Ecto neural progenitor cell (in vitro differentiated cells): ENCODE data around the gene OCEL1.

Source experiments
- DNase-seq: peaks from one replicate; pipeline ENCODE4 v3.0.0-alpha.2; 2018; ENCODE audit warnings: low spot score

The OCEL1 gene

DNA sequence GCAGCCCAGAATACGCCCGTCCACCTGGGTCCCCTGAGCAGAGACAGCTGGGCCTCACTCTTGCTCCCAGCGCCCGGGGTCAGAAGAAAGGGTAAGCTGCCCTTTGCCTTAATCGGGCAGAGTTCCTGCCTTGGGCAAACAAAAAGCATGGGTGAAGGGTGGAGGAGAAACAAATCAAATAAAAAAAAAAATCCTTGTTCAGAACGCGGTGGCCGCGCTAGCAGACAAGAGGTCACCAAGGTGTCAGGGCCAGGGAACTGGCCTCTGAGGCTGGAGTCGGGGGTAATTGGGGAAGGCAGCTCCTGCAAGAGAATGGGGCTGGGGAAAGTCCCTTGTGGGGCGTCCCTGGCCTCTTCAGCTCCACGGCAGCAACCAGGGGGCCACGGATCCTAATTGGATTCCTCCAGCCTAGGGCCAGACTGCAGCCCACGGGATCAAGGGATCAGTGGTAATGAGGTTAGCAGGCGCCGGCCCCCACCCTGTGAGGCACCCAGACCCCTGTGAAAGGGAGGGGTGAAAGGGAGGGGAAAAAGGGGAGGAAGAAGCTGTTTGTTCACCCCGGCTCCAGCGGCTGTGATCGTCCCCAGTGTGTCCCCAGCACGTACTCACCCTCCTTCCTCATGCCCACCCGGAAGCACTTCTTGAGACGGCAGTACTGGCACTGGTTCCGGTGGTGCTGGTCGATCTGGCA, 14.2 kb downstream of the OCEL1 start:
- no peak for DNase-seq

DNA sequence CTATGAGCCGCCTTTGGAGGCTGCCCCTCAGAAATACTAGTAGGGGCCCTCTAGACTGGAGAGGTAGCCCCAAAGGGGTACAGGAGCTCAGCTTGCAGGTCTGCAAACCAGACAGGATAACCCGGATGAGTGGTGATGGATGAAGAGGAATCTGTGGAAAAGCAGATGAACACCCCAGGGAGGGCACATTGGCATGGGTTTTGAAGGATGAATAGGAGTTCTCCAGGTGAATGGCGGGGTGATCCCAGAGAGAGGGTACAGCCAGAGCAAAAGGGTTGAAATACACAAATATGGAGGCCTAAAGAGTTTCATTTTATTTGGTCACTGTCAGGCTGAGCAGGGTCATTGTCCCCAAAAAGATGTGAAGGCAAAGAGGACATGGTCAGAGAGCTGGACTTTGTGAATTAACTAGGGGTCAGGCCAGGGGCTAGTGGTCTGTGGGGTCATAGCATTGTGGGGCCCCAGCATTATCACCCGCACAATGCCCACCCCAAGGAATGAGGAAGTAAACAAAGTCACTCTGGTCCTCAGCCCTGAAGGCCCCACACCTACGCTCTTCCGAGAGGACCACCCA, 14.9 kb downstream of the OCEL1 start:
- DNase-seq = no peak

DNA sequence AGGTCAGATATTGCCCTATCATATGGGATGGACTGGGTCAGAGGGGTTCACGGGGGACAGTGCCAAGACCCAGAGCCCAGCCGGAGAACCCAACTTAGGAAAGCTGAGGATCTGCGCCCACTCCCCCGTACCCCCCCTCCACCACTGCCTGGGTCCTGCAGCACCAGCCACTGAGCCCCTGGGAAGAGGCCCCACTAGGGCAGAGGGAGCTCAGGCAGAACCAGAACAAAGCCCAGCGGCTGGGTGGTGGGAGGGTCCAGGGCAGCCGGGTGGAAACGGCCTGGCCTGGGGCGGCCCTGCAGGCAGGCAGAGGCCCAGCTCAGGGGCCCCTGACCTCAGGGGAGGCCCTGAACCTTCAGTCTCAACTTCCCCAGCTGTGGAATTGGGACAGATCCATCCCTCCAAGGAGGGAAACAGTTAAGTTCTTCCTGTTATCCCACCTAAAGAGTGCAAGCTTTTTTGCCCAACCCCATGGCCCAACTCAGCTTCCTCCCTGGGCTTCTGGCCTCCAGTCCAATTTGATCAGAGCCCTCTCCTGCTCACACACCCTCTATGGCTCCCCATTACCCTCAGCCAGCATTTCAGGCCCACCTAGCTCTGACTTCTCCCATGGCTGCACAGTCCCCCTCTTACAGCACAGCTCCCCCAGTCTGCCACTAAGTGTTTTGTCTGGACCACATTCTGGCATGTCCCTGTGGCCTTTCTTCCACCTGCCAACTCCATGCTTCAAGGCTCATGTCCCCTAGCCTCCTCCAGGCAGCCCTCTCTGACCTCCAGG, 16.6 kb downstream of the OCEL1 start:
- DNase-seq = no peak

DNA sequence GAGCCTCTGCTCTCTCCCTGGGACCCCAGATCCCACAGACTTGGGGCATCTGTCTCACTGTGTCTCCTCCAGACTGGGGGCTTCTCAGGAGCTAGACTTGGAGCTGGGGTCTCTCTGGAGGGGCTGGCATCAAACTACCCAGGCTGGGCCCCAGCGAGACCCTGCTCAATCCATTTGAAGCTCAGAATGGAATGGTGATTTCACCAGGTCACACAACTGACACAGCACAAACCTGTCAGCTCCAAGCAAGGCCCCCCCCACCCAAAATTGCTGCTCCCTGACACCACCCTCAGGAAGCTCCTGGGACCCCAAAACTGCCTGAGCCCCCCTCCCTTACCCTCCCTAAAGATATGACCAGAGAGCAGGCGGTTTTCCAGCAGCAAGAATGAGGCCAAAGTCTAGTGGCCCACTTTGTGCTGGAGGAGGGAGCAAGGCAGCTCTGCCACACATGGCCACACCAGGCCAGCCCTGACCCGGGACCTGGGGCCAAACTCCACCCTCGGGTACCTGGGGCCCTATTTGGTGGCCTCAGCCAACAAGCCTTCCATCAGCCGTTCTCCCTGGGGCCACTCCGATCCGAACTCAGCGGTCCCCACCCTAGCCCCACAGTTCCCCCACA, 17.3 kb downstream of the OCEL1 start:
- no peak for DNase-seq

DNA sequence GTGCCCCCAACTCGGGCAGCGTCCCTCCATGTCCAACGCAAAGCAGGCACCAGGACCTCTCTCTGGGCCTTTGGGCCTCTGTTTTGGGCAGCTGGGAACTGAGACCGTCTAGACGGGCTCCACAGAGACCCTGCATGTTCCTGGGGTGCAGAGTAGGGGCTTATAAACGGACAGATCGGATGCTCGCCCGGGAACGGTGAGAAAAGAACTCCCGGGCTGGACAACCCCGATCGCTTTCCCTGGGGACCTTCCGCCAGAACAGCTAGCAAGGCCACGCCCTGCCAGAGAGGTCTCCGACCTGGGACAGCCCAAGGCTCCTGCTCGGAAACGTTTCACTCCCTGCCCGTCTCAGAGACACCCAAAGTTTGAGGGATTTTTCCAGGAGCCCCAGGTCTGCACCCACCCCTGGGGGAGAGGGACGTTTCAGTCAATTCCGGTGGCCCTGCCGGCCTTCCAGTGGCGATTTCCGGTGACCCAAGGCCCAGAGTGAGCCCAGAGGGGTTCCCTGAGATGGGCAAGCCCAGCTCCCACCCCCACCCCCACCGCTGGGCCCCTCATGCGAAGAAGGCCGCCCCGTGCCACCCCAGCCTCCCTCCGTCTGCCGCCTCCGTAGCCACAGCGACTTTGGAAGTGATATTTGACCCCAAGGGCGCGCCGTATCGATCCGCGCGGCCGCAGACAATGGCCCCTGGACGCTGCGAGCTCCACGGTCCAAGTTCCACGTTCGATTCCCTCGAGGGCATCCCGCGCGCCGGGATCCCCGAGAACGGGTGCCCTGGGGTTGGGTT, 18.0 kb downstream of the OCEL1 start:
- DNase-seq = peak; percentile 71

DNA sequence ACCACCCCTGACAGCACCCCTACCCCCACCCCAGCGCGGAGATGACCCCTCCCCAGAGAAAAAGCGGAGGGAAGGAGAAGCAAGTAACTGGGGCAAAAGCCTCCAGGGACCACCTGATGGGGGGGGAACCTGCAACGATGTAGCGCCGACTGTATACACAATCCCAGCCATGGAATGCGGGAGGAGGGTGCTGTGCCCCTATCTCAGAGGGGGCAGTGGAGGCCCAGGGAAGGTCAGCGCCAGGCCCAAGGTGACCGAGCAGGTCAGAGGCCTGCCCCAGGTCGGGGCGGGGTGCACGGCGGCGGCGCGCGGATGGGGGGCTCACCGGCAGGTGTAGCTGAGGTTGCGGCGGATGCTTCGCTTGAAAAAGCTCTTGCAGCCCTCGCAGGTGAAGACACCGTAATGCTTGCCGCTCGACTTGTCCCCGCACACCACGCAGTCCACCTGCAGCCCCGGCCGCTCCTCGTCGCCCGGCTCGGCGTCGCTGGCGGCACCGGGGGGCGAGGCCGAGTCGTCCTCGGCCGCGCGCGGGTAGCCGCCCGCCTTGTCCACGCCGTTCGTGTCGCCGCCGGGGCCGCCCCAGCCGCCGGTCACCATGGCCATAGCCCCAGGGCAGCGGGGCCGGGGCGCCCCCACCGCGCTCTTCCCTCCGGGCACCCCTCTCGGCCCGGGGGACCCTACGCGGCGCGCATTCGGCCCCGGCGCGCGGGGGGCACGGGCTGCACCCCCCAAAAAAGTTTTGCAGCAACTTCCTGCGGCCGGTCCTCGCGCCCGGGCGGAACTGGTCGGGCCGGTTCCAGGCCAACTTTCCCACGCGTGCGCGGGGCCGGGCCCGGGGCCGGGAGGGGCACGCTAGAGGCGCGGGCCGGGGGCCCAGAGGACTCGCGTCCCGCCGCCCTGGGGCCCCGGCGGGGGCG, 18.9 kb downstream of the OCEL1 start:
- no peak for DNase-seq

DNA sequence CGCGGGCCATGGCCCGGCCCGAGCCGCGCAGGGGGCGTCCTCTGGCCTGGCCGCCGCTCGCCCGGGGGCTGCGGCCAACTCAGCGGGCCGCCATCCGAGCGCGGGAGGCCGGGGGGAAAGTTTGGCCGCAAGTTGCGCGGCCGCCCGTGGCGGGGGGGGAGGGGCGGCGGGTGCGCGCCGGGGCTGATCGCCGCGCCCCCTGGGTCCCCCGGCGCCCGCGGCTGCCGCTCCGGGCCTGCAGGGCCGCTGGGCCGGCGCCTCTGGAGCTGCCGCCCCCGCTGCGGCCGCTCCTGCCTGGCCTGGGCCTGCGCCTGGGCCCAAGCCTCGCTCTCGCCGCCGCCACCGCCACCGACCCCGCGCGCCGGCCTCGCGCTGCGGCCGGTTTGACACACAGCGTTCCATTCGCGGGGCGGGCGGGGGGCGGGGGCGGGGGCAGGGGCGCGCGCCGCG, 19.5 kb downstream of the OCEL1 start, which contains the start of gene NR2F6:
TSS of gene NR2F6 (minus strand) at position 385 of the 450 bp plus-strand sequence. CDS start 699 bp downstream, outside the sequence.
- DNase-seq = no peak

DNA sequence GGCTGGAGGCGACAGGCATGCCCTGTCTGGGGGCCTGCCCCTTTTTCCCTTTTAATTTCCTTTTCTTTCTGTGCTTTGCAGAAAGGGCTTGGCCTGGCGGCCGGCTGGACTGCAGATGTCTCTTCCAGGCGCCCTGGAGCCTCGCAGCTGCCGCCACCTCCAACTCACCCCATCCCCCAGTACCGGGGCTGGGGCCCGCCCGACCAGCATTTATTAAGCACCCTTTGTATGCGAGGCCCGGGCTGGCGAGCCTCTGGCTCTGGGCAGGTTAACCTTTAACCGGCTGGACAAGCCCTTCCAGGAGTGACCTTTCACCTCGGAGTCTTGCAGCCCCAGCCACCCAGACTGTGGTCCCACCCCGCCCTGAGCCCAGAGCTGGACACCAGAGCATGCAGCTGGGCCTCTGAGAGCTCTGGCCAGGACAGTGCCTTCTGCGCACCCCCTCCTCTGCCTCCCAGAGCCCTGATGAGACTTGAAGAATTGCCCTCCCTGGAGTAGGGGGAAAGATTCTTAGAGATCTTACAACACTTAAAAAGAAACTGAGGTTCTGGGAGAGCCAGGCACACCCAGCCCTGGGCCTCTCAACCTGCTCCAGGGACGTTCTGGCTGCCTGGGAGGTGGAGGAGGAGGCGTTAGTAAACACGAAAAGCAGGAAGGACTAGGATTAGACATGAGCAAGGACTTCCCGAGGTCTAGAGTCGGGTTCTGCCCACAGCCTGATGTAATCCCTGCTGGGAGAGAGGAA, 20.8 kb downstream of the OCEL1 start:
- DNase-seq = no peak

DNA sequence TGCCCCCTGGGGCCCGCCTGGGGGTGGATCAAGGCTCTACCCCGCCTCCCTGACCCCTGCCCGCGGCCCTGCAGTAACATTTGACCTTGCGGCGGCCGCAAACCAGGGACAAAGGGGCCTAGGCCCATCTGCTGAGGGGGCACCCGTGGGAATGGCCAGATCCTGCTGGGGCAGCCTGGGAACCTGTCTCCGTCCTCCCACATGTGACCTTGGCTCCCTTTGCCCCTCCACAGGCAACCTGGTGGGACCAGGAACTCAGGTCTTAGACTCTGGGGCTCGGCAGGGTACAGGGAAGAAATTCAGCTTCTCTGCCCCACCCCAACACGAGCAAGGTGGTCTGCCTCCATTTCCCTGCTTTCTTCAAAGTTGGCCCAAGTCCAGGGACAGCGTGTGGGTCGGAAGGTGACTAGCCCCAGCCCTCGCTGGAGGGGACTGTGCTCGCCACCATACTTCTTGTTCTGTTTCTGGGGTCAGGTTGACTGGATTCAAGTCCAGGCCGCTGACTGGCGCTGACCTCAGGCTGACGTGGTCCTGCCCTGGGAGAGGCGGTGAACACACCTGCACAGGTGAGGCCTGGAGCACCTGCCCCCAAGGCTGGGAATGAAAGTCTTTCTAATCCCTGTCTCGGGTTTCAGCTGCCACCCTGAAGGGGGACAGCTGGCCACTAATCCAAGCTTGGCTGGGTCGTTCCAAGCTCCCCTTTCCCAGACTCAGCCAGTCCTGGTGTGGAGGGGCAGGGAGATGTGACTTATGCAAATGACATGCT, 22.2 kb downstream of the OCEL1 start:
- DNase-seq = peak; percentile 77

DNA sequence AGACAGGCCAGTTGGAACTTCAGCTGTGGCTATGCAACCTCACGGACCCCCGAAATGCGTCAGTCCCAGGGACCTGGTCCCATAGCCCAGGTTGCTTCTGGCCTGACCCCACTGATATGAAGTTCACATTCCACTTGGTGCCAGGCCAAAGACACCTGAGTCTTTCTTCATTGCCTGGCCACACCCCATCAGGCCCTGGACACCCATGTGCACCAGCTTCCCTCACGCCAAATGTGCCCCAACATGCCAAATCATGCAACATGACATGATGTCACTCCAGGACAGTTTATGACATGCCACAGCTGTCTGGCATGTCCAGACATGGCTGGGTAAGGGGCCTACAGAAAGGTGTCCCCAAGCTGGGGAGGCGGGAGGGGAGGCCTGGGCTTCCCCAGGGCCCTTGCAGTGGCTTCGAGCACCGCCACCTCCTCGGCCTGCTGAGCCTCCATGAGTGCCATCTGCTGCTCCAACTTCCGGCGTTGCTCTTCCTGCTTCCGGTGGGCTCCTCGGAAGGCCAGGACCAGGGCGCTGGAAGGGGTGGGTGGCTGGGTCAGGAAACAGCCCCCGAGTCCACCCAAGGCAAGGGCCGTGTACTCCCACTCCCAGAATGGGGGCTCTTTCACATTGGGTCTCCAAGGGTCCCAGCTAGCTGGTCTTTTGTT, 24.0 kb downstream of the OCEL1 start:
- DNase-seq = no peak

DNA sequence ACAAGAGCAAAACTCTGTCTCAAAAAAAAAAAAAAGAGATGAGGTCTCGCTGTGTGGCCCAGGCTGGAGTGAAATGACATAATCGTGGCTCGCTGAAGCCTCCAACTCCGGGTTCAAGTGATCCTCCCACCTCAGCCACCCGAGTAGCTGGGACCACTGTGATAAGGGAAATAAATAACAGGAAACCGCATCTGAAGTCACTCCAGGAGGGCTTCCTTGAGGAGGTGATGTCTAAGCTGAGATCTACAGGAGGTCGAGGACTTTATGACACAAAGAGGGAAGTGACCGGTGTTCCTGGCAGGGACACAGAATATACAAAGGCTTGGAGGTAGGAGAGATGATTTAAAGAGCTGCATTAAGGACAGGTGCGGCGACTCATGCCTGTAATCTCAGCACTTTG, 28.6 kb downstream of the OCEL1 start:
- DNase-seq = no peak

DNA sequence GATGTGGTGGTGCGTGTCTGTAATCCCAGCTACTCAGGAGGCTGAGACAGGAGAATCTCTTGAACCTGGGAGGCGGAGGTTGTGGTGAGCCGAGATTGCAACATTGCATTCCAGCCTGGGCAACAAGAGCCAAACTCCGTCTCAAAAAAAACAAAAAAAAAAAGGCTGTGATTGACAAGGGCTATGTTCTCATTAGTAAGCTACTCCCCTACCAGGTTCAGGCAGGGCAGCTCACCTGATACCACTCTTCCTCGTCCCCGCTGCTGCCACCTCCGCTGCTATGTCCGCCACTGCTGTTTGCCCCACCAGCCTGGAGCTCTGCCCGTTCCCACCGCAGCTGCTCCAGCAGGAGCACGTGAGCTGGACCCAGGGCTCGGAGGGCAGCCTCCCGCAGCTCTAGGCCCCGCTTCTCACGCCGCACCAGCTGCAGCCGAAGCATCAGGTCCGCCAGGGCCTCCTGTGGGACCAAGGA, 29.2 kb downstream of the OCEL1 start:
- DNase-seq = no peak

DNA sequence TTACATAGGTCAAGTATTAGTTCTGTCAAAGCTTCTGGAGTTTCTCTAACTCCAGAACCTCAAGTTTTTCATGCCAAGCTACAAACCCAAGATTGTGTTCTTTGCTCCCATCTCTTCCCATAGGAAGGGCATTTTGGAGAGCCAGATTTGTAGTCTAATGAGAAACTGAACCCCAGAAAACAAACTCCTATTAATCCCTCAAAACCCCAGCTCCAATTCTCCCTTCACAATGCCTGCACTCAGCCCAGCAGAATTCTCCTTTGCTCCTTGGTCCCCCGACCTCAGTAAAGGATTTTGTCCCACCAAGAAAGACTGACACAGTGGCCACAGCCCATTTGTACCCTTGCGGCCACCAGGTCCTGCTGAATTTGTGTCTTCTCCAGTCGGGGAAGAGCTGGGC, 30.1 kb downstream of the OCEL1 start:
- no peak for DNase-seq

DNA sequence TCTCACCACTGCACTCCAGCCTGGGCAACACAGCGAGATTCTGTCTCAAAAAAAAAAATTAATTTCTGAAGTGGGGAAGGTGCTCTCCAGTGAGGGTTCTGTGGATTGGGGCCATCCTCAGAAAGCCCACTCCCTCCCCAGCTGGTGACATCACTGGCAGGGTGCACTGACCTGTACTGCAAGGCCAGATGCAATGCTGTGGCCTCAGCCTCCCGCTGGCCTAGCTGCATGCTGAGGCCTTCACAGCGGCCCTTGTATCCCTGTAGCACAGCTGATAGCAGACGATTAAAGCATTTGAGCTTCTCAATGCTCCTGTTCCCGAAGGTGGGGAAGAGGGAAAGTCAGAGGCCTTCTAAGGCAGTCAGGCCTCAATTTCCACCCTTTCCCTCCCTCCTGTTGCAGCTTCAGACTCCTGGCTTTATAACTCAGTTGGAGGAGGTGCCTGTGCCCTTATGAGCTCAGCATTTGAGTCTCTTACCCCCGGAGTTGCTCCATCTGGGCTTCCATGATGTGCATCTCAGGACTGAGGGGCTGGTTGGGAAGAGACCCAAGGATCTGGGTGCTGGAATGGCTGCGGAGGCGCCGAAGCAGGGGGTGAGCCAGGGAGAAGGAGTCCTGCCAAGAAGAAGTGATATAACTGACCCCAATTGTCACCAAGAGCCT, 33.2 kb downstream of the OCEL1 start:
- no peak for DNase-seq

DNA sequence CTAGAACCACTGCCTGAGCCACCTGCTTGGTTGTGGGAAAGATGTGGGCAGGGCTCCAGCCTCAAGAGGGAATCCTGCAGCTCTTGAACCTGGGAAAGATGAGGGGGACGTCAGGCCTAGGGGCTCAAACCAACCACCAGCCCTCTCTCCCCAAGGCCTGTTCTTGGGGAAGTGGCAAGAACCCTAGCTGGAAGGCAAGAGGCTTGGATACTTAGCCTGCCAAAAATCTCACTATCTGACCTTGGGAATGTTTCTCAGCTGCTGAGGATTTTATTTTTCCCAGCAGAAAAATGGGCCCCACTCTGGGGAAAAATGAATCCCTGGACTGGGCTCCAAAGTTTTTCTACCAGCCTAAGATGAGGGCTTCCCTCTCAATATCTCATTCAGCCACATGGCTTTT, 33.9 kb downstream of the OCEL1 start:
- DNase-seq = no peak

DNA sequence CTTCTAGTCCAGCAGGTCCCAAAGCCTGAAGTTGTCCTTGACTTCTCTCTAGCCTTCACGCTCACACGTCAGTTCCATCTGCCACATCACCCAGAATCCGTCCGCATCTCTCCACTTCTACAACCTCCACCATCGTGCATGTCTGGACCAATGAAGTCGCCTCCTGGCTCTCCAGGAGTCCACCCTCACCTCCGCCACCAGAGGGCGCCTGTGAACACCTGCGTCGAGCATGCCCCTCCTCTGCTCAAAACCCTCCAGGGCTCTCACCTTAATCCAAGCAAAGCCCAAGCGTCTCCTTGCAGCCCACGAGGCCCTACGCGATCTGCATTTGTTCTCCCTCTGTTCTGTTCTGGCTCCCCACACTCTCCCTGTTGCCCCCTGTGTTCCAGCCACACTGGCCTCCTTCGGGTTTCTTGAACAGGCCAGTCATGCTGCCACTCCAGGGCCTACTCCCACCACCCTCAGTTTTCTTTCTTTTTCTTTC, 34.9 kb downstream of the OCEL1 start:
- DNase-seq = peak; percentile 89

DNA sequence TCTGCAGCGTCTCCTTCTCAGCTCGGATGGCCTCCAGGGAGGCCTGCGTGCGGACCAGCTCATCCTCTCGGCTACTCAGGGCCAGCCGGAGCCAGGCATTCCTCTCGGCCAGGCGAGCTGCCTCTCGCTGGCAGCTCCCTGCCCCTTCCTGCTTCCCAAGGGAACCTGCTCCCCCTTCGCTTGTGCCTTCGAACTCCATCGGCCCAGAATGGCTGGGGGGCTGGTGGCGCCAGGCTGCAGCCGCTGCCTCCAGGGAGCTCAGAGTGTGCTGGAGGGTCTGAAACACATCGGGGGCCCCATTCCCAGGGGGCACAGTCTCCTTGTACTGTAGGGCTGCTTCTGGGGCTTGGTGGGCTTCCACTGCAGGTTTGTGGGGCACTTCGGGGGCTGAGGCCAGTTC, 36.5 kb downstream of the OCEL1 start:
- DNase-seq = no peak
